GM10847 (cell line): ENCODE measurements around the gene STAMBPL1.

Source experiments
- POLR2A ChIP-seq: IDR thresholded peaks from 2 replicates; pipeline ENCODE4 v1.6.1; 2011; ENCODE audit not compliant: insufficient read length; ENCODE audit errors: extremely low read depth

The STAMBPL1 gene

DNA sequence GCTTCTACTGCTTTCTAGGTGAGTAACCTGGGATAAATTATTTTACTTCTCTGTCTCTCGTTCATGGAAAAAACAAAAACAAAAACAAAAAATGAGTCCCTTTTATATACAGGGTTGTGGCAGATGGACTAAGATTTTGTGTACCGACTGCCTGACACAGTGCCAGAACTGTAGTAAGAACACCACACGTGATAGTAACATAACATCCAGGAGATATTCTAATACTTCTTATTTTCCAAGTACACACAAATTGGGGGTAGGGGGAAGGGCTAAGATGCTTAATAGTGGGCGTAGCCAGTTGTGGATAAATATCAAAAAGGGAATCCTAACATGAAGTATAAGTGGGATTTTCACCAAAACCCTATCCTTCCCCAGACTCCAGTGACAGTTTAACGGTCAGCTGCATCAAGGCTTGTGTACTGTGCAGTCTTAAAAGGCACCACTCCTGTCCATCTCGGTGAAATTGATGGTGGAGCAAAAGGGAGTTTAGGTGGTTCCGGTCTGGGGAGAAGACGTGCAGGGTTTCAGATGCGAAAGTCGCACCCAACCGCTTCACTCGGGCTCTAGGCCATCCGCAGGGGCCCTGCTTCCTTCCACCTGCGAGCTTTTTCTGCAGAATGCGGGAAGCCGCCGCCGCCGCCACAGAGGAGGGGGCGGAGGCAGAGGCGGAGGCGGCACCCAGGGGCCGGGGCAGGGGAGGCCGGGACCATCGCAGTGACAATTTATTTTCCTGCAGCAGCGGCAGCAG lies at the start of gene STAMBPL1:
TSS of gene STAMBPL1 (plus strand) at position 712 of the 748 bp plus-strand sequence. CDS start 21,464 bp downstream, outside the sequence.
- TF ChIP-seq POLR2A, result no peak

DNA sequence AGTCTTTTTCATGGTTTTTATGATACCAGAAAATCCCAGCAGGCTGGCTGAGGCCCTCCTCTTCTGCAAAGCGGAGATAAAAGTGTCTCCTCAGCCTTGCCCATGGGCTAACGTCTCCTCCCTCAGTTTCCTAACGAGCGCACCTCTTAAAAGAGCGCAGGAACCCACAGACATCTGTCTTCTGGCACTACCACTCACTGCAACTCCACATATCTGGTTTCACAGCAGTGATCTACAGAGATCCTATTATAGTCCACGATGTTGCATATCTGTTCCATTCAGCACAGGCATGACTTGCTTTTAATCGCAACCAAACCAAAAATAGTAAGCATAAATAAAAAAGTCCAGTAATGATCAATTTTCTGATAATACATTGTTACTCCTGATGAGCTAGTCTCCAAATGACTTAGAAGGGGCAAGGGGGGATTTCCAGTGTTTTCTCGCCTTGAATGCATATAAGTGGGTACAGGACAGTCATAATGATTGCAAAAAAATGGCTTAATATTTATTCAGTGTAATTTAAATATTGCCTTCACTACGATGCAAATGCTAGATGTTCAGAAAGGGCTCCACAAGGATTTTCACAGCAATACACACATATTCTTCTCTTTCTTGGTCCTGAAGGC lies 49.3 kb upstream of the STAMBPL1 start:
- TF ChIP-seq POLR2A, result no peak

DNA sequence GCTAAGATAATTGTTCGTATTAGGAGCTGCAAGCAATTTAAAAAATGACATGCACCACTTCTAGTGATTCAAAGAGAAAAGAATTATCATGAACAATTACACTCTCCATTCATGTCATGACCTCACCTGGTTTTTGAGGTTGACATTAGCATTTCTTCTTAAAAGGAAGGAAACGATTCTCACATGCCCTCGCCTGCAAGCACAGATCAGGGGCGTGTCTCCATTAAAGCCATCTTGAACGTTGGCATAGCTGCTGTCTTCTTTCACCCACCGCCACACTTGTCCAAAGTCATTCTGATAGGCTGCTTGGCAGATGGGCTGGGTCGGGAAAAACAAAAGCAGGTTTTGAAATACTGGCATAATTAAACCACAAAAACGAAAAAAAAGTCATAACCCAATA lies 48.3 kb upstream of the STAMBPL1 start:
- no peak for TF ChIP-seq POLR2A

DNA sequence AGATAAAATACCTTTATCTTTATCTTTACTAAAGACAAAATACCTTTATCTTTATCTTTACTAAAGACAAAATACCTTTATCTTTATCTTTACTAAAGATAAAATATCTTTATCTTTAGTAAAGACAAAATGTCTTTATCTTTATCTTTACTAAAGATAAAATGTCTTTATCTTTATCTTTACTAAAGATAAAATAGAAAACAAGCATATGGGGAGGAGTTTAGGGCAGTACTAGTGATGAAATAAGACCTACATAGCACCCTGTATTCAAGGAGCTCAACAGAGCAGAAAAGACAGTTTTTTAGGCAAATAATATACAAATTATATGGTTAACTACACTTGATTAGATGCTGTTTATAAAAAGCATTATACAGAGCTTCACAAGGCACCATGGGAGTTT lies 47.7 kb upstream of the STAMBPL1 start:
- no peak for TF ChIP-seq POLR2A

DNA sequence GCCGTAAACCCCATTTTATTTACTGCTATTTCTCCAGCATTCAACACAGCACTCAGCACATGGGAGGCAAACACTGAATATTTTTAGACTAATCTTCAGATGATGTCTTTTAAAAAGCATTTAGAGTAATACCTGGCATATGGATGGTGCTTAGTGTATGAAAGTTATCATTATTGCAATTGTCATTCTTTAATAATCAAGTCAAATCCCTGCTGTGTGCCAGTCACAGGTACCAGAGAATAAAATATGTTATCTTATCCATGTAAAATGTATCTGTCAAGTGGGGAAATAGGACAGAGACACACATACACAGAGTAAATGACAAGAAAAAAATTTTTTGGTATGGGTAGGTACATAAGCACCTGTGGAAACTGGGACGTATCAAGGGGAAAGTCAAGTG lies 46.9 kb upstream of the STAMBPL1 start:
- no peak for TF ChIP-seq POLR2A

DNA sequence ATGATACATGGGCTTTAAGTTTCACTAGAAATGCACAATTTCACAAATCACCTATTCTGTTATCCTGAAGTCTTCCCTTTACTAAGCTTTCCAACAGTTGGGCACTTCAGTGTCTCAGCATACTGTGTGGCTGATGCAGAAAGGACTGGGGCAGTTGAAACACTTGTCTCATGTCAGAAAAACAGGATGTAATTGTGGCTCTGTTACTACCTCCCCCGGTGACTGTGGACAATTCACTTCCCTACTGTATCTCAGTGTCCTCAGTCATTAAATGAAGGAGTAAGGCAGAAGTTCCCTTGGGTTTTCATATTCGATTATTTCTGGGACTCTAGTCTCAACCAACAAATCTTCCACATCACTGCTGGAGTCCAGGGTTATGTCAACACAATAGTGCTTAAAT lies 46.3 kb upstream of the STAMBPL1 start:
- TF ChIP-seq POLR2A, result no peak

DNA sequence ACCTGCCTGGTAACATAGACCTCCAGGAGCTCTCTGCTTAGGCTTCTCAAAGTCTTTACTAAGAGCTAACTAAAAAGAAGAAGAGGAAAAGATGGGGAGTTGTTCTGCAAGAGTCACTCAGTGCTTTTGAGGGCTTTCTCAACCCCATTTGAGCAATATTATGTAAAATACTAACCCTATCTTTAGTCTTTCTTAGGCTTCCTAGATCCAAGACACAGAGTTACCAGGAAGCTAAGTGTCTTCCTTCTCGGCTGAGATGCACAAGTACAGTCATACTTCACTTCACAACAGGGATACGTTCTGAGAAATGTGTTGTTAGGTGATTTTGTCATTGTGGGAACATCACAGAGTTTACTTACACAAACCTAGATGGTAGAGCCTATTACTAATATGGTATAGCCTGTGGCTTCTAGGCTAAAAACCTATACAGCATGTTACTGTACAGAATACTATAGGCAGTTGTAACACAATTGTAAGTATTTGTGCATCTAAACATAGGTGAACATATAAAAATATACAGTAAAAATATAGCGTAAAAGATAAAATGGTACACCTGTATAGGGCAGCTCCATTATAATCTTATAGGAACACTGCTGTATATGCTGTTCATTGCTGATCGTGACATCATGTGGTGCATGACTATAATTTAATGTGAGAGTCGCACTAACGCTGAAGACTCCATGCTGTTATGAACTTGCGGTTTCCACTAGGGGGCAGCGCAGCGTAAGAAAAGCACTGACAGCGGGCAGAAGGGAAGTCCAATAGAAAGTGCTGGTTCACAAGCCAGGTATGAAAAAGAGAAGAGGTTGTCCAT lies 44.7 kb upstream of the STAMBPL1 start:
- no peak for TF ChIP-seq POLR2A

DNA sequence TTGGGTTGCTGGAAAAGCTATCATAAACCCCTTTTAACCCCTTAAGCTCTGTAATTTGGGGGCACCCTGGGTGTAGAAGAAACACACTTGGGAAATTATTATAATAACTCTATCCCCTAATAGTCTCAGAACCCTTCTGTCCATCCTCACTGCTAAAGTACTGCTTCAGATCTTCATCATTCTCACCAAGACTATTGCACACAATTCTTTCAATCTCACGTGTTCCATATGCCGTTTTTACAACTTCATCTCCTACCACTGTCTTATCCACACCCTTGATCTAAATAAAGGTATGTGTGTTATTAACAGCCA lies 44.2 kb upstream of the STAMBPL1 start:
- no peak for TF ChIP-seq POLR2A

DNA sequence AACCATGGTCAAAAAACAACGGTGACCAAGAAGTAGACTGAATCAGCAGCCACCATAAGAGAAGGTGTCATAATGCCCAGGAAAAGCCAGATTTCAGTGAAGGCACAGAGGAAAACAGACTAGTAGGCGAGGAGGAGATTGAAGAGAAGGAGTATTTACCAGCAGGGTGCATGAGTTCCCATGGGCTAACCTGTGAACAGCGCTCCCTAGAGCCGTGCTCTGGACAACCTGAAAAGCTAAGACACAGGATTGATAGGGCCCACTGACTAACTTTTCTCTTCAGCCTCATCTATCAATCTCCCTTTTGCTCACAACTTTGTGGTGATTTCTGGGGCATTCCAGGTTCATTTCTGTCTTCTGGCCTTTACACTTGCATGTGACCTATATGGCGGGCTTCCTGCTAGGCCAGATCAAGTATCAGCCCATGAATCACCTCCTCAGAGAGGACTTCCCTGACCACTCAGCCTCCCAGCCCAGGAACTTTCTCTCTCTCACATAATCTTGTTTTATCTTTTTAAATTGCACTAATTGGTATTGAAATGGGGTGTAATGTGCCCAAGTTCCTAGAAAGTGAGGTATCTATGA lies 41.2 kb upstream of the STAMBPL1 start:
- no peak for TF ChIP-seq POLR2A

DNA sequence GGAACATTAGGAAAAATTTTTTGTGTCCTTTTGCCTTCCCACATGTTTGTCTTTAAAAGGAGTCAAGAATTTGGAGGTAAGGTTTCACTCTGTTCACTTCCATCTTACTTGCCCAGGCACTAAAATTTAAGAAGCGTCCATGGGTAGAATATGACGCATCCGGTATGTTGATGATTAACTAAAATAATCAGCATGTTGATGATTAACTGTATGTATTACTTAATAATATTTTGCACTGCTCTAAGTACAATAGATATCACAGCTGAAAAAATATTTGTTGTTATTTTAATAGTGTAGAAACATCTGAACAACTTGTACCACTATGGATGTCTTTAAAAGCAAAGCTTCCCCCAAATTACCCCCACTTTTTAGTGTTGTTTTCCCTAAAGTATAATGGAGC lies 39.9 kb upstream of the STAMBPL1 start:
- no peak for TF ChIP-seq POLR2A

DNA sequence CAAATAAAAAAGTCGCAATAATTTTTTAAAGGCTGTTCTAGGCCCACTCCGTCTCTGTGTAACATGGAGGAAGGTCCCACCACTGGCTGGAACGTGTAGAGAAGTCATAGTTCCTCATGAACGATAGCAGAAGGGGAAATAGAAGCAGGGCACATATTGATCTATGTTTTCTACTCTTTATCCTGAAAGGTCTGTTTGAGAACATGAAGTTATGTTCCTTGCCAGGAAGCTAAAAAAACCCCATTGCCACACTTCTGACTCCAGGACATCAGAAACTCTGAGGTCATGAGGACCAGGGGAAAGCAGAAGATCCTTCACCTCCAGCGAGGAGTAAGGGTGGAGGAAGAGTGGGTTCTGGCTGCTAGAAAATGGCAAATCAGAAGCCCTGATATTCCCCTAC lies 39.2 kb upstream of the STAMBPL1 start:
- TF ChIP-seq POLR2A, result no peak

DNA sequence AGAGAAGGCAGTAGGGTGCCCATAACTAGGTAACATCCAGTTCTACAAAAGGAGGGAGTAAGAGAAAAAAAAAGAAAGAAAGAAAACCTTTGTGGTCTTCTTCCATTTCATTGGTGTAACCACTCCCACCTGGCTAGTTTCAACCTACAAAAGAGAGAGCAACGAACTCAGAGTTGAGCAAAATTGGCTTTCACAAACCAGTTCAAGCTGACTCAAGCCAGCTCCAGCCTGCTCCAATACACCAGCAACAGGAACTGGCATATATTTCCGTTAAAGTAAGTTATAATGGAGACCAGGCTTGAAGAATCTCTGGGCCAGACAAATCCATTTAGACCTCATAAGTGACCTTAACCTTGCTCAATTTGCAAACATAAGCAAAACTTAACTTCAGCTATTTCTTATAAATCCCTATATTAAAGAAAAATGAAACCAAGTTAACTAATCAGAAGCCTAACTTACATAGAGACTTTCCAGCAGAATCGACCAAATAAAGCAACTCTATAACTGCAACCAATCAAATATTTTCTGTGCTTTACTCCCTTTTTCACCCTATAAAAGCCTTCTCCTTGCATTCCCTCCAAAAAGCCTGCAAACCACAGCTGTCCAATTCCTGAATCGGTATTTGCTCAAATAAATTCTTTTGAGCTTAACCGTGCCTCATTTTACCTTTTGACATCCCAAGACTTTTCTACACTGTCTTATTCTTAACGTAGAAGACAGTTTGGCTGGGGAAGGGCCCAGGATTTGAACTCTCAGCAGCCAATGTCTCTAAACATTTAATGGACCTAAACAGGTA lies 38.5 kb upstream of the STAMBPL1 start:
- no peak for TF ChIP-seq POLR2A

DNA sequence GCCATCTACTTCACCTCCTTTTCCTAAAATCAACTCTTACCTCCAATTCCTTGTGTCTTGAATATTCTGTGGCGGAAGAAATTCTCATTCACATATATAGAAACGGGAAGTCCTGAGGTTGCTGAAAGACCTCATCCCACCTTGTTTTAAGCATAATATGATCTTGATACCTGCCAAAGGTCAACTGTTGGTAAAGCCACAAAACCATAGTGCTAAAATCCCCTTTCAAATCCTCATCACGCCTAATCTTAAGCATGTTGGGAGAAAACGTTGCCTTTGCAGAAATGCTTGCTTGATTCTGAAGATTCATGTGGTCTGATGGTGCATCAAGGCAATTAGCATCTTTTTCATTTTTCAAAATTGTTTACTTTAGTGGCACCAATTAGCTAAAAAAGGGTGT lies 36.9 kb upstream of the STAMBPL1 start:
- TF ChIP-seq POLR2A, result no peak

DNA sequence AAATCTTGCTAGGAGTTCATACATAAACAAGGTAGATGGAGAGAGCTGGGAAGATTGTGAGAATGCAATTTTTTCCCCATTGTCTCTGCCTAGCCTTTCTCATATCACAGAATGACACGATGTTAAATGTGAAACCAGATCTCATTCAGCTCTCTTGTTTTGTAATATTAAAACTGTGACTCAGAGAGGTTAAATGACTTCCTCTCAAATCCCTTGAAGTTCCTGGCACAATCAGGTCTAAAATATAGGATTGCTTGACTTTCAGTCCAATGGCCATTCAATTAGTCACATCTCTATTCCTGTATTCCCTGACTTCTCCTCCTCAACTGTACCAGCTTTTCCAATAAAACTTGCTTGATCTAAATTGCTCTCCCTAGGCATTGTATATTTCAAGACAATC lies 31.5 kb upstream of the STAMBPL1 start:
- TF ChIP-seq POLR2A, result no peak

DNA sequence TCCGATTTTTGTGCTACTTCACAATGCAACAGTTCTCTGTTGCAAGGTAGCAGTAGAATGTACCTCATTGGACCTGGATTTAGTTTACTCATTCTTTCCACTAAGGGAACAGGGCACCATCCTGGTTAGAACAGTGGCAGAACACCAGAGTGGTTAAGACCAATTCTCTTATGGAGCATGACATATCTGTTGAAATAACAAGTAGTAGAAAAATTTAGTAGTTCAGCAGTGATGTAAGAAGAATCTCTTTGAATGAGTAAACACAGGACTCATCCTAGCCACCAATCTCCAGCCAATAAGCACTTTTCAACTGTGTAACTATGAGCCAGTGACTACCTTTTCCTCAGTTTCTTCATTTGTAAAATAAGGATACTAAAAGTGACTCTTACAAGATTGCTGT lies 30.8 kb upstream of the STAMBPL1 start:
- no peak for TF ChIP-seq POLR2A

DNA sequence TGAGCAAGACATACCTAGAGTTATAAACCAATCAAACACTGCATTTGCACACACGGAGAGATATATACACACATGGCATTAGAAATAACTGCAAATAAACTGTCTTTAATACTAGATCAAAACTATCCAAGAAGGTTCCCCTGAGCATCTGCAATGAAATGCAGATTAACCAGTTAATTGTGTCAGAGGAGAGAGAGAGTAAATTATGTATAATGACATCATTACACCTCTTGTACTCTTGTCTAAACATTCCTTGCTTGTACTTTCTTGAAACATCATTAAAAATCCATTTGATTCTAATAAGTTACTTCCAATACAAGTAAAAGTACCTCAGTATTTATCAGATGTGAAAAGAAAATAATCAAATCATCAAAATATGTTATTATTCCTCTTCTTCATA lies 29.3 kb upstream of the STAMBPL1 start:
- TF ChIP-seq POLR2A, result no peak

DNA sequence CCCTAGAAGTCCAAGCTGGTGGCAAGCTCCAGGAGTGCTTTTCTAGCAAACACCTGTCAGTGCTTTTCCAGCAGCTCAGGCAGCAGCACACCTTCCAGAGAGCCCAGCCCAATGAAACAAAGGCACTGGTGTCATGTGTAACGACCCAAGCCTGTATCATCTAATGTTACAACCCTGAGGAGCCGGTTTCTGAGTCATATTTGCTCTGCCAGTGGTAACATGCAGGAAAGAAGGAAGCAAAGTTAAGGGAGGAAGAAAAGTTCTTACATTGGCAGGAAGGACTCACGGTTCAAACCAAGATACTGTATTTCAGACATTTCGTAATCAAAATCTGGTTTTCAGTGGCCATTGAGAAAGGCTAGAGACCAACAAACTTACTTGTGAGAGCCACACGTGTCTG lies 28.3 kb upstream of the STAMBPL1 start, which contains the start of gene ANKRD22:
TSS of gene ANKRD22 (minus strand) at position 139 of the 400 bp plus-strand sequence. CDS start 237 bp downstream, outside the sequence.
- TF ChIP-seq POLR2A, result no peak
